ENCODE measurements around the gene CDKN2AIP. TPM values are rescaled to one million over a fixed set of nuclear protein-coding genes. Genes with fewer than 3 reads are reported as not detected.
A peak's percentile ranks its signal among the peaks of the same experiment; 100 is the strongest.

CDKN2AIP gene
- total RNA-seq (2021) (20.6 and 21.9 TPM in 2 replicates), Bru-seq, nascent RNA (percentile 95 among the genes with signal in this experiment), BruChase-seq, experiment 1, labeled RNA remaining after a 2-hour chase (percentile 95 among the genes with signal in this experiment), BruChase-seq, experiment 2, labeled RNA remaining after a 6-hour chase (percentile 66 among the genes with signal in this experiment)
- long read RNA-seq, transcript CDKN2AIP-201 (3 exons, 2,646 nt), result major isoform, 20 of 46 reads
- long read RNA-seq, transcript CDKN2AIP-203 (3 exons, 2,721 nt), result minor isoform, 19 of 46 reads
- long read RNA-seq, partial matches to known transcripts, result 1 of 46 reads
- long read RNA-seq, other reads (novel, unspliced or antisense), result 2 of 46 reads

- ChIA-PET POLR2A (ENCODE audit: low non-redundant PET) (no interaction called here), CTCF (interaction anchor here (0.7 kb wide), 1 partner anchor 304 kb away, joined by 3 read pairs; no protein-coding TSS in a partner anchor)
- DNase-seq (ENCODE audit: low spot score), result peak; percentile 97
- BruUV-seq (replicated peaks), result no TSS peak
- H3K27me3 ChIP-seq (replicated peaks; ENCODE audit: insufficient read depth, low read depth, low read length, poor library complexity), result no peaks in the 10 kb centered on the region
- peak within 1 kb of the TSS; percentile 78 for H3K4me3 ChIP-seq (ENCODE audit: low read depth, low read length, poor library complexity, severe bottlenecking)
- no peaks in the 10 kb centered on the region for H3K9me3 ChIP-seq (ENCODE audit: low read depth, low read length, poor library complexity, severe bottlenecking)
- peak within 1 kb of the TSS; percentile 97 for H3K27ac ChIP-seq (ENCODE audit: low read depth, low read length, poor library complexity, severe bottlenecking)
- 0 out of 2 replicates have a peak, but pooled peaks have one; percentile 27 for TF ChIP-seq CTCF (conservative IDR thresholded peaks at IDR 0.05; ENCODE audit: low read depth, low read length)
- no peak for TF ChIP-seq EZH2 (IDR thresholded peaks at IDR 0.05; ENCODE audit: borderline replicate concordance, low read depth, low read length, poor library complexity, severe bottlenecking)
- intact Hi-C loops (cut with micrococcal nuclease; ENCODE audit: unreplicated experiment), result no loop called here
- peaks cover 41% of the 10 kb centered on the region for H3K36me3 ChIP-seq (ENCODE audit: insufficient read depth, low read length, poor library complexity, severe bottlenecking)
- peaks cover 18% of the 10 kb centered on the region for H3K4me1 ChIP-seq (ENCODE audit: insufficient read depth, low read length, poor library complexity, severe bottlenecking)
Measured at GRCh38 chr4:183444214-183445096, at the start of gene CDKN2AIP. TSS of gene CDKN2AIP (plus strand) at chr4:183444636. CDS start at chr4:183444798, 162 bp downstream.

- H3K4me3 ChIP-seq (ENCODE audit: low read depth, low read length, poor library complexity, severe bottlenecking), result no peak overlapping the region
- H3K4me1 ChIP-seq (ENCODE audit: insufficient read depth, low read length, poor library complexity, severe bottlenecking), result peaks cover 45% of the 10 kb centered on the region
- H3K27me3 ChIP-seq (replicated peaks; ENCODE audit: insufficient read depth, low read depth, low read length, poor library complexity), result no peaks in the 10 kb centered on the region
- intact Hi-C loops (cut with micrococcal nuclease; ENCODE audit: unreplicated experiment), result loop anchor here (5.0 kb wide), 1 partner anchor 58 kb away; no protein-coding TSS in a partner anchor
- TF ChIP-seq EZH2 (IDR thresholded peaks at IDR 0.05; ENCODE audit: borderline replicate concordance, low read depth, low read length, poor library complexity, severe bottlenecking), result no peak
- H3K9me3 ChIP-seq (ENCODE audit: low read depth, low read length, poor library complexity, severe bottlenecking), result no peaks in the 10 kb centered on the region
- no peaks in the 10 kb centered on the region for H3K36me3 ChIP-seq (ENCODE audit: insufficient read depth, low read length, poor library complexity, severe bottlenecking)
- CTCF ChIA-PET, result interaction anchor here (0.6 kb wide), 1 partner anchor 17 kb away, joined by 3 read pairs; no protein-coding TSS in a partner anchor
- POLR2A ChIA-PET (ENCODE audit: low non-redundant PET), result no interaction called here
- H3K27ac ChIP-seq (ENCODE audit: low read depth, low read length, poor library complexity, severe bottlenecking), result no peak overlapping the region
- BruUV-seq (replicated peaks), result no TSS peak
- no peak for DNase-seq (ENCODE audit: low spot score)
Measured at GRCh38 chr4:183395395-183395794, 49.0 kb upstream of the CDKN2AIP start.

GRCh38 chr4:183396227-183396637, 48.2 kb upstream of the CDKN2AIP start:
- TF ChIP-seq CTCF (conservative IDR thresholded peaks at IDR 0.05; ENCODE audit: low read depth, low read length) (no peak), EZH2 (IDR thresholded peaks at IDR 0.05; ENCODE audit: borderline replicate concordance, low read depth, low read length, poor library complexity, severe bottlenecking) (no peak)
- intact Hi-C loops (cut with micrococcal nuclease; ENCODE audit: unreplicated experiment), result loop anchor here (5.0 kb wide), 1 partner anchor 59 kb away; no protein-coding TSS in a partner anchor
- Histone ChIP-seq H3K9me3 (ENCODE audit: low read depth, low read length, poor library complexity, severe bottlenecking) (no peaks in the 10 kb centered on the region), H3K27me3 (replicated peaks; ENCODE audit: insufficient read depth, low read depth, low read length, poor library complexity) (no peaks in the 10 kb centered on the region), H3K4me3 (ENCODE audit: low read depth, low read length, poor library complexity, severe bottlenecking) (no peak overlapping the region), H3K4me1 (ENCODE audit: insufficient read depth, low read length, poor library complexity, severe bottlenecking) (peaks cover 37% of the 10 kb centered on the region), H3K27ac (ENCODE audit: low read depth, low read length, poor library complexity, severe bottlenecking) (no peak overlapping the region), H3K36me3 (ENCODE audit: insufficient read depth, low read length, poor library complexity, severe bottlenecking) (no peaks in the 10 kb centered on the region)
- POLR2A ChIA-PET (ENCODE audit: low non-redundant PET), result no interaction called here
- DNase-seq (ENCODE audit: low spot score), result no peak
- BruUV-seq (replicated peaks), result no TSS peak
- CTCF ChIA-PET, result interaction anchor here (0.6 kb wide), 1 partner anchor 16 kb away, joined by 3 read pairs; no protein-coding TSS in a partner anchor
